Heart right ventricle (tissue), 16 donors: ENCODE measurements around the gene TGFB3. TPM values are rescaled to one million over a fixed set of nuclear protein-coding genes. Genes with fewer than 3 reads are reported as not detected.
A peak's percentile ranks its signal among the peaks of the same experiment; 100 is the strongest.

Source experiments
- ATAC-seq, 8 donors: fragments of 200-7000 bp; cut with Tn5 transposase; one replicate each; pipeline ENCODE4 v1.9.1; 2020; ENCODE audit warnings: mild to moderate bottlenecking in 8 of 8, moderate library complexity in 8 of 8, moderate number of reproducible peaks in 1 of 8
- DNase-seq, 2 donors: peaks; one replicate each; pipeline ENCODE4 v3.0.0-alpha.2; 2020
- H3K27ac ChIP-seq, 10 donors: fragments of 200-600 bp; sonication (generic) in 2 of 10; one replicate each; pipeline versions ENCODE4 v1.5.0 to v1.8.0; 2020 to 2022; ENCODE audit warnings: mild to moderate bottlenecking in 3 of 10
- H3K27me3 ChIP-seq, 7 donors: fragments of 200-600 bp; one replicate each; pipeline ENCODE4 v1.8.0; 2021 to 2022; ENCODE audit warnings: mild to moderate bottlenecking in 2 of 7
- H3K36me3 ChIP-seq, 9 donors: fragments of 200-600 bp; sonication (generic) in 1 of 9; one replicate each; pipeline versions ENCODE4 v1.5.0 to v1.8.0; 2020 to 2022; ENCODE audit warnings: mild to moderate bottlenecking in 2 of 9
- H3K4me1 ChIP-seq, 9 donors: fragments of 200-600 bp; sonication (generic) in 1 of 9; one replicate each; pipeline versions ENCODE4 v1.5.0 to v1.8.0; 2020 to 2022; ENCODE audit warnings: mild to moderate bottlenecking in 4 of 9
- H3K4me3 ChIP-seq, 10 donors: fragments of 200-600 bp; sonication (generic) in 2 of 10; one replicate each; pipeline versions ENCODE4 v1.5.0 to v1.8.0; 2020 to 2022; ENCODE audit warnings: mild to moderate bottlenecking in 7 of 10, moderate library complexity in 2 of 10
- H3K9me3 ChIP-seq, 11 donors: fragments of 200-600 bp in 10 of 11; sonication (generic) in 2 of 11; one replicate each; pipeline versions ENCODE4 v1.5.0 to v1.8.0; 2013 to 2022; ENCODE audit warnings: mild to moderate bottlenecking in 2 of 11, control low read depth in 1 of 11, moderate library complexity in 1 of 11
- CTCF ChIP-seq, 9 donors: fragments of 200-600 bp; sonication (generic) in 2 of 9; IDR thresholded peaks; one replicate each; pipeline versions ENCODE4 v1.5.0 to v1.8.0; 2021 to 2022; ENCODE audit warnings: antibody characterized with exemption in 9 of 9, mild to moderate bottlenecking in 5 of 9, moderate library complexity in 1 of 9
- WGBS, 2 donors: extraction: QIAGEN DNeasy Blood & Tissue Kit; methylation state at CpG; one replicate each; pipeline ENCODE4 v1.1.7; 2013; ENCODE audit warnings: inconsistent platforms in 1 of 2; 5-methylcytosine and 5-hydroxymethylcytosine counted together
- intact Hi-C, 10 donors: fragments of 100-400 bp; cut with DNase I; formaldehyde crosslinking; loops; one replicate each; pipeline versions ENCODE4 v1.11.1 to v1.14.2; 2022
- polyA plus RNA-seq, 2 donors: library from polyadenylated mRNA; stranded (reverse); fragments of 200-250 nt; gene quantifications; one replicate each; pipeline ENCODE4 v1.2.3, GENCODE V29; 2013
- total RNA-seq, 10 donors: library from RNA; stranded (reverse); fragmentation: NEBNext Ultra II Directional in 3 of 10; extraction: Animal tissue kit (Norgen Biotek cat#: 25700) in 3 of 10; gene quantifications; one replicate each; pipeline versions ENCODE4 v1.2.1 to v1.2.4, GENCODE V29; 2021 to 2023
- donor health status: Arrhythmogenic right ventricular cardiomyopathy.
- donor health status: ischemic (EF 13 %, LVEDD 7.1; RV severe dilation, severe dysfunction).
- donor health status: healthy with polysubstance abuse.
- donor health status: DM: no; HTN: yes; CAD: no.
- donor health status: DM: no; HTN: no; CAD: no.
- donor health status: ischemic (EF 25% LVEDD 6.9; RV normal size, moderate dysfunction).
- donor health status: ischemic (EF 25% LVEDD 5.7; RV mildly dilated, moderate dysfunction).
- donor health status: healthy.
- donor health status: DM: yes; HTN: yes; CAD: no.
- donor health status: Ischemic cardiomyopathy.
- donor health status: ischemic (EF 35%, LVEDD 5.7; RV mildly dilated, moderate dysfunction).
- donor health status: nonischemic (EF 11% LVEDD 7.7; RV severe dilation, severe dysfunction).
- donor health status: DM: yes; HTN: yes; CAD: no.
- donor health status: PGD.
- donor health status: ischemic (EF 29% LVEDD 5.4; RV normal size, mild dysfunction).
- donor health status: nonischemic (EF 23%, LVEDD 6.1; RV moderate dilation, normal function).

TGFB3 gene
- total and polyA plus RNA-seq, 12 donors, result 9.9 to 37.8 (median 22.6) TPM

- Histone ChIP-seq H3K27me3 (no peaks in the 10 kb centered on the region), H3K27ac (no peak overlapping the region), H3K4me1 (peaks cover 0 to 7% (median 0%) of the 10 kb centered on the region in 9 donors), H3K36me3 (no peaks in the 10 kb centered on the region), H3K9me3 (no peaks in the 10 kb centered on the region), H3K4me3 (no peak overlapping the region)
- DNase-seq, result no peak
- TF ChIP-seq CTCF (IDR thresholded peaks at IDR 0.05), result no peak
- WGBS, 2 donors, result 57 to 76% methylated on average over 5 of the region's 5 CpGs
- intact Hi-C loops, result no loop called here
- ATAC-seq, result peak in 4 of 8 donors; percentile 35 to 74 (median 47)
Measured at GRCh38 chr14:75946785-75947184, 35.0 kb downstream of the TGFB3 start.

DNA sequence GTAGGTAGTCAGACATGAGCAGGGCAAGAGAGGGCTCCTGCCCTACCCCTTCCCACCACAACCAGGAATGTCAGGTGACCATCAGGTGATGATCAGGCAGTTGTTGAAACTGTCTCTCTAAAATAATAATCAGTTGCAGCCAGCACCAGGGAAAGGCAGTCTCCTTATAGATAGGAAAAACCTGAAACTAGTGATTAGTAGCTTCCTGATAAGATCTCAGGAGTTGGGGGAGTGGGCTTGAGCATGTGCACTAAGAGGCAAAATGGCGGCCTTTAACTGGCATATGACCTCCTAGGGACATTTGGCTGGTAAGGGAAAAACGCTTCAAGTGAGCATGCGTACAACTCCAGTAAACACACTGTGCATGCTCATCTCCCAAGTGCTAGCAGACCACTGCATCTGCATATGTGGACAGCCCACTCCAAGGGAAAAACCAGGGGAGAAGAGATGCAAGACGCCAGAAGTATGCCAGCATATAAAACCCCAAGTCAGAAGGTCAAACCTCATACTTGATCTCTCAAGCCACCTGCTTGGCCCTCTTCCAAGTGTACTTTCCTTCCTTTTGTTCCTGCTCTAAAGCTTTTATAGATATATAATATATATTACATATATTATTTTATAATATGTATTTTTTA, 37.1 kb downstream of the TGFB3 start:
- H3K27ac ChIP-seq, result no peak overlapping the region
- WGBS, 2 donors, result 88 to 96% methylated on average over 4 of the region's 4 CpGs
- intact Hi-C loops, result no loop called here
- no peak for TF ChIP-seq CTCF (IDR thresholded peaks at IDR 0.05)
- H3K4me3 ChIP-seq, result no peak overlapping the region
- peaks cover 0 to 17% (median 0%) of the 10 kb centered on the region in 9 donors for H3K4me1 ChIP-seq
- ATAC-seq (no peak), DNase-seq (no peak)
- no peaks in the 10 kb centered on the region for H3K27me3 ChIP-seq
- H3K36me3 ChIP-seq, result no peaks in the 10 kb centered on the region
- H3K9me3 ChIP-seq, result no peaks in the 10 kb centered on the region

DNA sequence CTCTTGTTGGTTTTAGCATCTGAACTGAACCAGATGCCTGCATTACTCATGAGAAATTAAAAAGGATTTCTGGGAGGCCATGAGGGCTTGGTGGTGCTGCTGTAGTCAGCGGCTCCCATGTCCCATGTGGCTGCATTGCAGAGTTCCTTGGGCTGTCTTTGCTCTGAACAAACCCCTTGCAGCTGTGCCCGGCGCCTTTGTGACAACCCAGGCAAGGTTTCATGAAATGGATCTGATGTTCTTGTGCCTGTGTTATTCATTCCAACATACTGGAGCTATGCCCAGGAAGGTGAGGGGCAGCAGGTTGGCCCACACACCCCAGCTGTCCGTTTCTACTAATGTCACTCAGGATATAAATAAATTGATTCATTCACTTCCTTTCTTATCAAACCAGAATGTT, 40.8 kb downstream of the TGFB3 start:
- peaks cover 0 to 17% (median 0%) of the 10 kb centered on the region in 9 donors for H3K4me1 ChIP-seq
- no peak for TF ChIP-seq CTCF (IDR thresholded peaks at IDR 0.05)
- peak overlapping the region in 4 of 10 donors; percentile 0 to 54 (median 22) for H3K27ac ChIP-seq
- DNase-seq, result no peak
- ATAC-seq, result peak in 6 of 8 donors; percentile 46 to 90 (median 76)
- H3K27me3 ChIP-seq, result no peaks in the 10 kb centered on the region
- H3K4me3 ChIP-seq, result no peak overlapping the region
- H3K9me3 ChIP-seq, result no peaks in the 10 kb centered on the region
- no peaks in the 10 kb centered on the region for H3K36me3 ChIP-seq
- 32 to 48% methylated on average over 4 of the region's 4 CpGs for WGBS, 2 donors
- intact Hi-C loops, result no loop called here

DNA sequence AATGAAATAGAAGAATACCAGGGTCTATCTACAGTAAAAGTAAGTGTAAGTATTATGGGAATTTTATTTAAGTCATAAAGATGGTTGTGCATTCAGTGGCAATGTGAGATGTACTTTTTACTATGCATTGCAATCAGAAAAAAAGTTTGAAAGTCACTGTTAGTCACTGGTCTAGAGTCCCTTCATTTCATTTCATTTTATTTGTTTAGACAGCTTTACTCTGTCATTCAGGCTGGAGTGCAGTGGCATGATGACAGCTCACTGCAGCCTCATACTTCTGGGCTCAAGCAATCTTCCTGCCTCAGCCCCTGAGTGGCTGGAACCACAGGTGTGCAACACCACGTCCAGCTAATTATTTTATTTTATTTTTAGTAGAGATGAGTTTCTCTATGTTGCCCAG, 42.6 kb downstream of the TGFB3 start:
- DNase-seq (no peak), ATAC-seq (no peak)
- Histone ChIP-seq H3K9me3 (no peaks in the 10 kb centered on the region), H3K36me3 (no peaks in the 10 kb centered on the region), H3K27ac (no peak overlapping the region), H3K4me3 (no peak overlapping the region), H3K4me1 (peaks cover 0 to 28% (median 7%) of the 10 kb centered on the region in 9 donors), H3K27me3 (no peaks in the 10 kb centered on the region)
- 63 to 67% methylated on average over 1 of the region's 1 CpG for WGBS, 2 donors
- TF ChIP-seq CTCF (IDR thresholded peaks at IDR 0.05), result no peak
- intact Hi-C loops, result no loop called here
